ENCODE results near the gene ZBTB7A.
"Not testable (repeated sequence)": the region's sequence is repeated elsewhere in the genome, so short reads cannot be mapped to it uniquely, and the experiment has no call there.

ZBTB7A gene

DNA sequence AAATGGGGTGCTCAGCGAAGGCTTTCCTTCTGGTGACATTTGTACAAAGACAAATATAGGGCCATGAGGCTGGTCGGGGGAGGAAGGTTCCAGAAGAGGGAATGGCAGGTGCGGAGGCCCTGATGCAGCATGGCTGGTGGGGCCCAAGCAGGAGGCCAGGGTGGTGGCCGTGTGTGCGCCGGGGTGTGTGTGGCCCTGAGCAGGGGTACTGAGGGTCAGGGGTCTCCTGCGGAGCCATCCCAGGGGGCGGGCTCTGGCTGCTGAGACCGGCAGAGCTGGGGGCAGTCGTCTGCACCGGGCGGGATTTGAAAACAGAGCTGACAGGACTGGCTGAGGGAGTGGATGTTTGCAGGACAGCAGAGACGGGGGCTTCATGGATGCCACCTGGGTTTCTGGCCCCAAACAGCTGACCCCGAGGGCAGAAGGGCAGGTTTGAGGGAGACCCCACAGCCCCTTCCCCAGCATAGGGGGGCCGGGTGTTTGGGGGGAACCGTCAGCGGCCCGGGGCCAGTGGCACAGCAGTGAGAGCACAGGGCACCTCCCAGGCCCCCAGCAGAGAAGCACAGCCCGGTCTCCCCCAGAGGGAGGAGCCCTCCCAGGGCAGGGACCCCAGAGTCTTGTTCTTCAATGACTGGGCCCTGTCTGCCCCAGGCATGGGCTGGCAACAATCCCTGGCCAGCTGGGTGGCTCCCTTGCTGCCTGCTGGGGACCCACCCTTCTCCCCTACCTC lies 47.8 kb downstream of the ZBTB7A start:
- in situ Hi-C loops (cut with MboI; ENCODE audit: low sequenced_read_pairs) = no loop called here

GRCh38 chr19:4018140-4018613 lies 48.5 kb downstream of the ZBTB7A start:
- in situ Hi-C loops (cut with MboI; ENCODE audit: low sequenced_read_pairs) = no loop called here

DNA sequence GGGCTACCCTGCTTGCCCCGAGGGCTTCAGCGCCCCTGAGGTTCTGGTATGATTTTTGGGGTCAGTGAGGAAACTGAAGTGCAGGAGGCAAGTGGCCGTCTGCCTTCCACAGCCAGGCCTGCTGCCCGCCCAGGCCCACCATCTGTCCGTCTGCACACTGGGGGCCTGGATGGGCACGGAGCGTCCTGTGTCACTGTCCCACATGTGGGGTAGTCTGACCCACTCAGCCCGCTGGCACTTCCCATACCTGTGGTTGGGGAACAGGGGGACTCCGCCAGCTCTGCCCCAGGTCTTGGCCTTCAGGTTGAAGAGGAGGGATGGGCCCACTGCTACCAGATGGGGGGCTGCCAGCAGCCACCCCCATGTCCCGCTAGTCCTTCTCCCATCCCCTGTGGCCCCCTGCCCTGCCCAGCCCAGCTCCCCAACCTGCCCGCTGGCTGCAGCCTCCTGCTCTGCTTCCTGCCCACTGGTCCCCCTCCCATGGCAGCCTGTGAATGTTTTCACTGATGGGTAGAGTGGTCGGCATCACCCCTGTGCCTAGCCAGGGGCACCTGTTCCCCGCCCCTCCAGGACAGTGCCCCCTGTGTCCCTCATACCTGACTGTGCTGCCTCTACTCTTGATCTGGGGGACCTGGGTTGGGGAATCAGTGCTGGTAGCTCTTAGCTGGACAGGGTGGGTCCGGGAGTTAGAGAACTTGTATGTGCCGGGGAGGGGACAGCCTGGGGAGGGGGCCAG lies 49.6 kb downstream of the ZBTB7A start:
- in situ Hi-C loops (cut with MboI; ENCODE audit: low sequenced_read_pairs) = no loop called here

- in situ Hi-C loops (cut with MboI; ENCODE audit: low sequenced_read_pairs) = no loop called here
These were observed 50.2 kb downstream of the ZBTB7A start for GRCh38 chr19:4016486-4016885.

GRCh38 chr19:4015705-4016402 lies 50.8 kb downstream of the ZBTB7A start:
- in situ Hi-C loops (cut with MboI; ENCODE audit: low sequenced_read_pairs) = no loop called here

- in situ Hi-C loops (cut with MboI; ENCODE audit: low sequenced_read_pairs) = no loop called here
These were observed 51.9 kb downstream of the ZBTB7A start for GRCh38 chr19:4014541-4015491.

GRCh38 chr19:4013886-4014540 lies 52.7 kb downstream of the ZBTB7A start:
- in situ Hi-C loops (cut with MboI; ENCODE audit: low sequenced_read_pairs) = no loop called here

- in situ Hi-C loops (cut with MboI; ENCODE audit: low sequenced_read_pairs) = no loop called here
These were observed 53.6 kb downstream of the ZBTB7A start for GRCh38 chr19:4012975-4013634.

GRCh38 chr19:4012092-4012974 lies 54.4 kb downstream of the ZBTB7A start:
- in situ Hi-C loops (cut with MboI; ENCODE audit: low sequenced_read_pairs) = no loop called here

- in situ Hi-C loops (cut with MboI; ENCODE audit: low sequenced_read_pairs) = not testable (repeated sequence)
These were observed 55.3 kb downstream of the ZBTB7A start for GRCh38 chr19:4011430-4011829.

- in situ Hi-C loops (cut with MboI; ENCODE audit: low sequenced_read_pairs) = no loop called here
These were observed 55.9 kb downstream of the ZBTB7A start for GRCh38 chr19:4010808-4011110.

- in situ Hi-C loops (cut with MboI; ENCODE audit: low sequenced_read_pairs) = no loop called here
These were observed 56.5 kb downstream of the ZBTB7A start for GRCh38 chr19:4009990-4010807.

- in situ Hi-C loops (cut with MboI; ENCODE audit: low sequenced_read_pairs) = no loop called here
These were observed 58.7 kb downstream of the ZBTB7A start for GRCh38 chr19:4007836-4008539.

GRCh38 chr19:4007021-4007835 lies 59.5 kb downstream of the ZBTB7A start, which contains the start of gene PIAS4:
Gene PIAS4, plus strand, starts transcription at chr19:4007736. Its CDS starts 25 bp downstream, at chr19:4007761.
- in situ Hi-C loops (cut with MboI; ENCODE audit: low sequenced_read_pairs) = no loop called here

DNA sequence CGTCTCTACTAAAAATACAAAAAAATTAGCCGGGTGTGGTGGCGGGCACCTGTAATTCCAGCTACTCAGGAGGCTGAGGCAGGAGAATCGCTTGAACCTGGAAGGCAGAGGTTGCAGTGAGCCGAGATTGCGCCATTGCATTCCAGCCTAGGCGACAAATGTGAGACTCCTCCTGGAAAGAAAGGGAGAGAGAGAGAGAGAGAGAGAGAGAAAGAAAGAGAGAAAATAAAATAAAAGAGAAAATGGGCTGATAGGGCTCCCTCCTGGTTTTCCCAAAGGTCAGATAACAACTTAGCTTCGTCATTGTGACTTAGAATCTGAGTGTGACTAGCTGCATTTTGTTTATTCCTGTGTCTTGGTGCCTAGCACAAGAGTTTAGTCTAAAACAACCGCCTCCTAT lies 61.3 kb downstream of the ZBTB7A start:
- in situ Hi-C loops (cut with MboI; ENCODE audit: low sequenced_read_pairs) = not testable (repeated sequence)

- in situ Hi-C loops (cut with MboI; ENCODE audit: low sequenced_read_pairs) = not testable (repeated sequence)
These were observed 65.9 kb downstream of the ZBTB7A start for GRCh38 chr19:4000798-4001197.

Measured in hTERT RPE-1 (cell line).